CD4-positive, alpha-beta T cell treated with Interleukin-15 for 1 hour (primary cell): Measurements from ENCODE around the gene CCDC69.
A peak's percentile ranks its signal among the peaks of the same experiment; 100 is the strongest.
"Not testable (repeated sequence)": the region's sequence is repeated elsewhere in the genome, so short reads cannot be mapped to it uniquely, and the experiment has no call there.

Experiments
- DNase-seq: peaks from one replicate; pipeline ENCODE4 v3.0.0-alpha.2; 2020

The CCDC69 gene

GRCh38 chr5:151219789-151220188 lies 4.1 kb downstream of the CCDC69 start:
- no peak for DNase-seq

GRCh38 chr5:151219138-151219537 lies 4.8 kb downstream of the CCDC69 start:
- no peak for DNase-seq

GRCh38 chr5:151218177-151218576 lies 5.7 kb downstream of the CCDC69 start:
- no peak for DNase-seq

GRCh38 chr5:151216781-151217180 lies 7.1 kb downstream of the CCDC69 start:
- no peak for DNase-seq

GRCh38 chr5:151215546-151215880 lies 8.4 kb downstream of the CCDC69 start:
- no peak for DNase-seq

- DNase-seq = peak; percentile 87
These were observed 9.0 kb downstream of the CCDC69 start for GRCh38 chr5:151214614-151215545.

- DNase-seq = peak; percentile 93
These were observed 9.9 kb downstream of the CCDC69 start for GRCh38 chr5:151213803-151214613.

- DNase-seq = no peak
These were observed 11.5 kb downstream of the CCDC69 start for GRCh38 chr5:151212406-151212798.

GRCh38 chr5:151208481-151208914 lies 15.4 kb downstream of the CCDC69 start:
- no peak for DNase-seq

- no peak for DNase-seq
These were observed 18.5 kb downstream of the CCDC69 start for GRCh38 chr5:151205411-151205810.

GRCh38 chr5:151204051-151204450 lies 19.8 kb downstream of the CCDC69 start:
- no peak for DNase-seq

- no peak for DNase-seq
These were observed 21.3 kb downstream of the CCDC69 start for GRCh38 chr5:151202381-151203139.

GRCh38 chr5:151200913-151201595 lies 22.8 kb downstream of the CCDC69 start:
- DNase-seq = no peak

- no peak for DNase-seq
These were observed 24.2 kb downstream of the CCDC69 start for GRCh38 chr5:151199581-151200185.

- no peak for DNase-seq
These were observed 25.0 kb downstream of the CCDC69 start for GRCh38 chr5:151198861-151199260.

GRCh38 chr5:151197291-151197600 lies 26.6 kb downstream of the CCDC69 start:
- not testable (repeated sequence) for DNase-seq

- DNase-seq = peak; percentile 43
These were observed 27.2 kb downstream of the CCDC69 start for GRCh38 chr5:151196556-151197290.

GRCh38 chr5:151195622-151196021 lies 28.3 kb downstream of the CCDC69 start:
- no peak for DNase-seq

- no peak for DNase-seq
These were observed 31.3 kb downstream of the CCDC69 start for GRCh38 chr5:151192626-151193025.

GRCh38 chr5:151191661-151192060 lies 32.2 kb downstream of the CCDC69 start:
- no peak for DNase-seq

- DNase-seq = no peak
These were observed 34.7 kb downstream of the CCDC69 start for GRCh38 chr5:151189151-151189550.

GRCh38 chr5:151186538-151186937 lies 37.4 kb downstream of the CCDC69 start:
- no peak for DNase-seq
